ENCODE measurements around the gene PPP1R9B.

The PPP1R9B gene

GRCh38 chr17:50153650-50154575, 3.4 kb upstream of the PPP1R9B start:
- no peak for DNase-seq (ENCODE audit: extremely low read depth, low read depth)
- no peak for TF ChIP-seq CTCF (IDR thresholded peaks at IDR 0.05; ENCODE audit: low read depth, low read length)

- TF ChIP-seq CTCF (IDR thresholded peaks at IDR 0.05; ENCODE audit: low read depth, low read length), result no peak
- DNase-seq (ENCODE audit: extremely low read depth, low read depth), result no peak
These were observed 2.3 kb upstream of the PPP1R9B start for GRCh38 chr17:50152736-50153135.

- DNase-seq (ENCODE audit: extremely low read depth, low read depth), result peak; percentile 52
- no peak for TF ChIP-seq CTCF (IDR thresholded peaks at IDR 0.05; ENCODE audit: low read depth, low read length)
These were observed 1.6 kb upstream of the PPP1R9B start for GRCh38 chr17:50151937-50152547.

- peak; percentile 51 for TF ChIP-seq CTCF (IDR thresholded peaks at IDR 0.05; ENCODE audit: low read depth, low read length)
- DNase-seq (ENCODE audit: extremely low read depth, low read depth), result peak; percentile 78
These were observed 812 bp upstream of the PPP1R9B start for GRCh38 chr17:50151041-50151936.

GRCh38 chr17:50149417-50150353, 792 bp downstream of the PPP1R9B start:
- no peak for TF ChIP-seq CTCF (IDR thresholded peaks at IDR 0.05; ENCODE audit: low read depth, low read length)
- no peak for DNase-seq (ENCODE audit: extremely low read depth, low read depth)

GRCh38 chr17:50149091-50149416, 1.4 kb downstream of the PPP1R9B start:
- TF ChIP-seq CTCF (IDR thresholded peaks at IDR 0.05; ENCODE audit: low read depth, low read length), result no peak
- DNase-seq (ENCODE audit: extremely low read depth, low read depth), result no peak
